Measurements from ENCODE around the gene SDCBP2. TPM values are rescaled to one million over a fixed set of nuclear protein-coding genes. Genes with fewer than 3 reads are reported as not detected.
"Not testable (repeated sequence)": the region's sequence is repeated elsewhere in the genome, so short reads cannot be mapped to it uniquely, and the experiment has no call there.

Gene SDCBP2
- total and polyA plus RNA-seq, 4 donors: 4.1 to 20.1 (median 14.3) TPM

DNA sequence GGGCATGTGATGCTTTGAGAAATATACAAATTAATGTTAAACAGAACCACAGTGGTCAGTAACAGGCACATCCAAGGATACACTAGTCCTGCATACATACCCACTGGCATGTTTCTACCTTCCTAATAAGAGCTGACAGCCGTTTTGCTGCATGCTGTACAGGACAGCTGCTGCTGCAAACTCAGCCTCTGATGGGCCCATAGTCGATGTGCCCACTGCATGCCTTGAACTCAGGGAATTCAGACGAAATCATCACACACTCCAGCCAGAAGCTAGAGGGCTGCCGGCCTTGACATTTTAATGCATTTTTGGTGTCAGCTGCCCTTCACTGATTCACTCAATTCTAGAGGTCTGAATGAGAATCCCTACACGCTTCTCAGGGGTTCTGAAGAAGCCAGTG, 34.6 kb upstream of the SDCBP2 start:
- Histone ChIP-seq H3K4me1 (ENCODE audit: control insufficient read depth, insufficient read depth, low read length) (no peaks in the 10 kb centered on the region), H3K27ac (ENCODE audit: low read depth, low read length) (no peak overlapping the region), H3K36me3 (ENCODE audit: control insufficient read depth, insufficient read depth, low read length) (peaks cover 3% of the 10 kb centered on the region), H3K27me3 (ENCODE audit: control insufficient read depth, insufficient read depth, low read length) (no peaks in the 10 kb centered on the region), H3K4me3 (ENCODE audit: low read depth, low read length) (no peak overlapping the region), H3K9me3 (ENCODE audit: control insufficient read depth, insufficient read depth, low read length) (no peaks in the 10 kb centered on the region)
- no peak for DNase-seq (ENCODE audit: low read depth in 4 of 6, low spot score in 6 of 6)
- 94% methylated on average over 4 of the region's 5 CpGs for WGBS (ENCODE audit: insufficient coverage)

DNA sequence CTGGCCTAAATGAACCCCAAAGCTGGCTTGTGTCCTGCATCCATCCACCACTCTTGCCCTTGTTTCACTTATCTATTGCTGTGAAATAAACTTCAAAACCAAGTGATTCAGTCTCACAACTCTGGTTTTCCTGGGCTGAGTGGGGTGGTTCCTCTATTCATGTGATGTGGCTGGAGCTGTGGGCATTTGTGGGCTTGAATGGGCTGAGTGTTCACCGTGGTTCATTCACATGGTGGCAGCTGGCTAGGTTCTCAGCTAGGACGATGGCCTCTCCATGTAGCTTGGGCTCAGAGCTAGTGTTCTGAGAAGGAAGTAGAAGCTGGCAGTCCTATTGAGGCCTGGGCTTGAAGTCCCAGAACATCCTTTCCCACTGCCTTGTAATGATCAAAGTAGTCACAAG, 33.5 kb upstream of the SDCBP2 start:
- WGBS (ENCODE audit: insufficient coverage): 94% methylated on average over 2 of the region's 2 CpGs
- no peak for DNase-seq (ENCODE audit: low read depth in 4 of 6, low spot score in 6 of 6)
- Histone ChIP-seq H3K36me3 (ENCODE audit: control insufficient read depth, insufficient read depth, low read length) (peaks cover 7% of the 10 kb centered on the region), H3K4me3 (ENCODE audit: low read depth, low read length) (no peak overlapping the region), H3K4me1 (ENCODE audit: control insufficient read depth, insufficient read depth, low read length) (no peaks in the 10 kb centered on the region), H3K9me3 (ENCODE audit: control insufficient read depth, insufficient read depth, low read length) (no peaks in the 10 kb centered on the region), H3K27me3 (ENCODE audit: control insufficient read depth, insufficient read depth, low read length) (no peaks in the 10 kb centered on the region), H3K27ac (ENCODE audit: low read depth, low read length) (no peak overlapping the region)

DNA sequence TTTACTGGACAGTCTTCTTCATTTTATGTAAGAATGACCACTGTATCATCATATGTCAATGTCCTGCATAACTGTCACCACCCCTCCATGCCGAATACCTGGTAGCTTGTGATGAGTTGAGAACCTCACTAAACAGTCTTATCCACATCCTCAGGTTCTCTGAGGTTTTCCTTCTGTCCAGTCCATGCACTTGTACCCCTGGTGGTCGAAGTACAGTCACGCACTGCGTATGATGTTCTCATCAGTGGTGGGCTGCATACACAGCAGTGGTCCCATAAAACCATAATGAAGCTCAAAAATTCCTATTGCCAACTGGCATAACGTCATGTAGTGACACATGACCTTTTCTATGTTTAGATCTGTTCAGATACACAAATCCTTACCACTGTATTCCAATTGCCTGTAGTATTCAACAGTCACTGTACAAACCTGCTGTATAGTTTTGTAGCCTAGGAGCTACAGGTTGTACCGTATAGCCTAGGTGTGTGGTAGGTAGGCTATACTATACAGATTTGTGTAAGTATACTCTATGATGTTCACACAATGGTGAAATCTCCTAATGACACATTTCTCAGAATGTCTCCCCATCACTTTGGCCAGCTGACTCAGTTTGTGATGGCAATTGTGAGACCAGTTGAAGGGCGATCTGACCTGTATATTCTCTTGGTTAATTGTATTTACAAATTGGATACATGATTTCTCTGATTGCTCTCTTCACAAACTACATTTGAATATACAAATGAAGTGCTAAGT, 31.3 kb upstream of the SDCBP2 start:
- 56% methylated on average over 2 of the region's 7 CpGs for WGBS (ENCODE audit: insufficient coverage)
- no peaks in the 10 kb centered on the region for H3K4me1 ChIP-seq (ENCODE audit: control insufficient read depth, insufficient read depth, low read length)
- no peaks in the 10 kb centered on the region for H3K27me3 ChIP-seq (ENCODE audit: control insufficient read depth, insufficient read depth, low read length)
- no peak overlapping the region for H3K27ac ChIP-seq (ENCODE audit: low read depth, low read length)
- DNase-seq (ENCODE audit: low read depth in 4 of 6, low spot score in 6 of 6): no peak
- H3K36me3 ChIP-seq (ENCODE audit: control insufficient read depth, insufficient read depth, low read length): peaks cover 5% of the 10 kb centered on the region
- H3K4me3 ChIP-seq (ENCODE audit: low read depth, low read length): no peak overlapping the region
- no peaks in the 10 kb centered on the region for H3K9me3 ChIP-seq (ENCODE audit: control insufficient read depth, insufficient read depth, low read length)

DNA sequence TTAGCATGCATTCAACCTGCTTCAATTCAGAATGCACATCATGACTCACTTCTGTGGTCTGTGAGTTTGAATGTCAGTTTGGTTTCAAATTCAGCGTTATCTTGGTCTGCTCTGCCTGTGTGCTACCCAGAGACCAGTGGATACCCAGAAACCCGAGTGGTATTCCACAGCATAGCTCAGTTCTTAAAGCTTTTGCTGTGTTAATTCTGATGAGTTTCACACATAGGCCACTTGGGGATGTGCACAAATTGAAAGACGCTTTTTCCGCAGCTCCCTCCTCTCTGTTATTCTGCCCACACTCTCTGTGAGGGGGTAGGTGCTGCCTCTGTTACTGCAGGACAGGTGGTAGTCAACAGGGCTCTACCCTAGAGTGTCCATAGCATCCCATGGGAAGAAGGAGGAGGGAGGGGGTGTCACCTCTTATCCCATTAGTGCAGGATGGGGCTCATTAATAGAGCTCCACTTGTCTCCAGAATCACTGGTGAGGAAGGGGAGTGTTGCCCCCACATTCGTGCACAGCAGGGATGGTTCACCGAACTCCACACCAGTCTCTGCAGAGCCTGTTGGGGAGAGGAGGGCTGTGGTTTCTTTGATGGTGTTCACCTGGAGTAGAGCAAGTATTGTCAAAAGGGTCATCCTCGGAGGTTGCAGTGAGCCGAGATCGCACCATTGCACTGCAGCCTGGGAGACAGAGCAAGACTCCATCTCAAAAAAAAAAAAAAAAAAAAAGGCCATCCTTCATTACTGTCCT, 29.2 kb upstream of the SDCBP2 start:
- WGBS (ENCODE audit: insufficient coverage): 94% methylated on average over 3 of the region's 9 CpGs
- H3K4me3 ChIP-seq (ENCODE audit: low read depth, low read length): no peak overlapping the region
- no peaks in the 10 kb centered on the region for H3K27me3 ChIP-seq (ENCODE audit: control insufficient read depth, insufficient read depth, low read length)
- no peaks in the 10 kb centered on the region for H3K9me3 ChIP-seq (ENCODE audit: control insufficient read depth, insufficient read depth, low read length)
- DNase-seq (ENCODE audit: low read depth in 4 of 6, low spot score in 6 of 6): no peak
- H3K36me3 ChIP-seq (ENCODE audit: control insufficient read depth, insufficient read depth, low read length): peaks cover 11% of the 10 kb centered on the region
- H3K27ac ChIP-seq (ENCODE audit: low read depth, low read length): no peak overlapping the region
- no peaks in the 10 kb centered on the region for H3K4me1 ChIP-seq (ENCODE audit: control insufficient read depth, insufficient read depth, low read length)

DNA sequence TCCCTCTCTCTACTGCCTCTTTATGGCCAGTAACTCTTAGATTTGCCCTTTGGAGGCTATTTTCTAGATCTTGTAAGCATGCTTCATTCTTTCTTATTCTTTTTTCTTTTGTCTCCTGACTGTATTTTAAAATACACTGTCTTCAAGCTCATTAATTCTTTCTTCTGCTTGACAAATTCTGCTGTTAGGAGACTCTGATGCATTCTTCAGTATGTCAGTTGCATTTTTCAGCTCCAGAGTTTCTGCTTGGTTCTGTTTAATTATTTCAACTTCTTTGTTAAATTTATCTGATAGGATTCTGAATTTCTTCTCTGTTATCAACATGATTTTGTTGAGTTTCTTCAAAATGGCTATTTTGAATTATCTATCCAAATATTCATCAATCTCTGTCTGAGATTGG, 25.0 kb upstream of the SDCBP2 start:
- H3K27ac ChIP-seq (ENCODE audit: low read depth, low read length): no peak overlapping the region
- H3K27me3 ChIP-seq (ENCODE audit: control insufficient read depth, insufficient read depth, low read length): no peaks in the 10 kb centered on the region
- H3K4me3 ChIP-seq (ENCODE audit: low read depth, low read length): no peak overlapping the region
- peaks cover 12% of the 10 kb centered on the region for H3K36me3 ChIP-seq (ENCODE audit: control insufficient read depth, insufficient read depth, low read length)
- DNase-seq (ENCODE audit: low read depth in 4 of 6, low spot score in 6 of 6): no peak
- H3K4me1 ChIP-seq (ENCODE audit: control insufficient read depth, insufficient read depth, low read length): no peaks in the 10 kb centered on the region
- peaks cover 1% of the 10 kb centered on the region for H3K9me3 ChIP-seq (ENCODE audit: control insufficient read depth, insufficient read depth, low read length)

DNA sequence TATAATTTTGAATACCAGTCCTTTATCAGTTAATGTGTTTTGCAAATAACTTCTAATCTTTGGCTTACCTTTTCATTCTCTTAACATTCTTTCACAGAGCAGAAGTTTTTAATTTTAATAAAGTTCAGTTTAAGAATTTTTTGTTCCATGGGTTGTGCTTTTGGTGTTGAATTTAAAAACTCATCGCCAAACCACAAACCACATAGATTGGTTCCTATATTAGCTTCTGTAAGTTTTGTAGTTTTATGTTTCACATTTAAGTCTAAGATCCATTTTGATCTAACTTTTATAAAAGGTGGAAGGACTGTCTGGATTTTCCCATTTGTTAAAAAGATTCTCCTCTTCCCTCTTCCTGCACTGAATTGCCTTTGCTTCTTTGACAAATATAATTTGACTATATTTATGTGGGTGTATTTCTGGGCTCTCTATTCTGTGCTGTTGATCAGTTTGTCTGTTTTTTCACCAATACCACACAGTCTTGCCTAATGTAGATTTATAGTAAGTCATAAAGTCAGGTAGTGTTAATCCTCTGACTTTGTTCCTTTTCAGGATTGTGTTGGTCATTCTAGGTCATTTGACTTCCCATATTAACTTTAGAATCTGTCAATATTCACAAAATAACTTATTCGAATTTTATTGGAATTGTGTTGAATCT, 17.5 kb upstream of the SDCBP2 start:
- H3K4me1 ChIP-seq (ENCODE audit: control insufficient read depth, insufficient read depth, low read length): no peaks in the 10 kb centered on the region
- WGBS (ENCODE audit: insufficient coverage): no CpG with 5 or more reads among the region's 2 CpGs
- H3K4me3 ChIP-seq (ENCODE audit: low read depth, low read length): no peak overlapping the region
- no peaks in the 10 kb centered on the region for H3K36me3 ChIP-seq (ENCODE audit: control insufficient read depth, insufficient read depth, low read length)
- no peak overlapping the region for H3K27ac ChIP-seq (ENCODE audit: low read depth, low read length)
- DNase-seq (ENCODE audit: low read depth in 4 of 6, low spot score in 6 of 6): no peak
- H3K27me3 ChIP-seq (ENCODE audit: control insufficient read depth, insufficient read depth, low read length): no peaks in the 10 kb centered on the region
- H3K9me3 ChIP-seq (ENCODE audit: control insufficient read depth, insufficient read depth, low read length): peaks cover 2% of the 10 kb centered on the region

DNA sequence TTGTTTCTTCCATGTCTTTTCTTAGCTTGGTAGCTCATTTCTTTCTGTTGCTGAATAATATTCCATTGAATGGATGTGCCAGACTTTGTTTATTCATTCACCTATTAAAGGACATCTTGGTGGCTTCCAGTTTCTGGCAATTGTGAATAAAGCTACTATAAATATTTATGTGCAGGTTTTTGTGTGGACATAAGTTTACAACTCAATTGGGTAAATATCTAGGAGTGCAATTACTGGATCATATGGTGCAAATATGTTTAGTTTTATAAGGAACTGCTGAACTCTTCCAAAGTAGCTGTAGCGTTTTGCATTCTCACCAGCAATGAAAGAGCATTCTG, 16.8 kb upstream of the SDCBP2 start:
- WGBS (ENCODE audit: insufficient coverage): no CpG with 5 or more reads among the region's 1 CpG
- no peak overlapping the region for H3K27ac ChIP-seq (ENCODE audit: low read depth, low read length)
- no peaks in the 10 kb centered on the region for H3K36me3 ChIP-seq (ENCODE audit: control insufficient read depth, insufficient read depth, low read length)
- peaks cover 2% of the 10 kb centered on the region for H3K9me3 ChIP-seq (ENCODE audit: control insufficient read depth, insufficient read depth, low read length)
- no peaks in the 10 kb centered on the region for H3K27me3 ChIP-seq (ENCODE audit: control insufficient read depth, insufficient read depth, low read length)
- no peaks in the 10 kb centered on the region for H3K4me1 ChIP-seq (ENCODE audit: control insufficient read depth, insufficient read depth, low read length)
- no peak for DNase-seq (ENCODE audit: low read depth in 4 of 6, low spot score in 6 of 6)
- no peak overlapping the region for H3K4me3 ChIP-seq (ENCODE audit: low read depth, low read length)

DNA sequence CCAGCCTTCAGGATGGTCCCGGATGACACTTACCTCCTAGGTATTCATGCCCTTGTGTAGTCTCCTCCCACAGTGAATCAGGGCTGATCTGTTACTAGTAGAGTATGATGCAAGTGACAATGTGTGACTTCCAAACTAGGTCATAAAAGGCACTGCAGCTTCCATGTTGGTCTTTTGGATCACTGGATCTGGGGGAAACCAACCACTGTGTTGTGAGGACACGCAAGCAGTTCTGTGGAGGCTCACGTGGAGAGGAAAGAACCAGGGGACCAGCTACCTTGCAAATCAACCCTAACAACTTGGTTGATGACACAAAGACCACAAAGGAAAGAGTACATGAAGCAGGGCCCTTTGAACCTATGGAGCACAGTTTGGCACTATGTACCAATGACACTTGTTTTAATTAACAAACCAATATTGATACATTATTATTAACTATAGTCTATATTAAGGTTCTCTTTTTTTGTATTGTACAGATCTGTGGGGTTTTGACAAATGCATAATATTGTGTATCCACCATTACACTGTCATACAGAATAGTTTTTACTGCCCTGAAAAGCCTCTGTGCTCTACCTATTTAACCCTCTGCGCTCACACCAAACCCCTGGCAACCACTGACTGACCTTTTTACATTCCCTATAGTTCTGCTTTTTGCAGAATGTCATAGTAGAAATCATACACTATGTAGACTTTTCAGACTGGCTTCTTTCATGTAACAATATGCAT, 16.3 kb upstream of the SDCBP2 start:
- no peaks in the 10 kb centered on the region for H3K4me1 ChIP-seq (ENCODE audit: control insufficient read depth, insufficient read depth, low read length)
- no peaks in the 10 kb centered on the region for H3K36me3 ChIP-seq (ENCODE audit: control insufficient read depth, insufficient read depth, low read length)
- peaks cover 2% of the 10 kb centered on the region for H3K9me3 ChIP-seq (ENCODE audit: control insufficient read depth, insufficient read depth, low read length)
- WGBS (ENCODE audit: insufficient coverage): 82% methylated on average over 3 of the region's 4 CpGs
- no peak overlapping the region for H3K27ac ChIP-seq (ENCODE audit: low read depth, low read length)
- no peak overlapping the region for H3K4me3 ChIP-seq (ENCODE audit: low read depth, low read length)
- no peak for DNase-seq (ENCODE audit: low read depth in 4 of 6, low spot score in 6 of 6)
- no peaks in the 10 kb centered on the region for H3K27me3 ChIP-seq (ENCODE audit: control insufficient read depth, insufficient read depth, low read length)

DNA sequence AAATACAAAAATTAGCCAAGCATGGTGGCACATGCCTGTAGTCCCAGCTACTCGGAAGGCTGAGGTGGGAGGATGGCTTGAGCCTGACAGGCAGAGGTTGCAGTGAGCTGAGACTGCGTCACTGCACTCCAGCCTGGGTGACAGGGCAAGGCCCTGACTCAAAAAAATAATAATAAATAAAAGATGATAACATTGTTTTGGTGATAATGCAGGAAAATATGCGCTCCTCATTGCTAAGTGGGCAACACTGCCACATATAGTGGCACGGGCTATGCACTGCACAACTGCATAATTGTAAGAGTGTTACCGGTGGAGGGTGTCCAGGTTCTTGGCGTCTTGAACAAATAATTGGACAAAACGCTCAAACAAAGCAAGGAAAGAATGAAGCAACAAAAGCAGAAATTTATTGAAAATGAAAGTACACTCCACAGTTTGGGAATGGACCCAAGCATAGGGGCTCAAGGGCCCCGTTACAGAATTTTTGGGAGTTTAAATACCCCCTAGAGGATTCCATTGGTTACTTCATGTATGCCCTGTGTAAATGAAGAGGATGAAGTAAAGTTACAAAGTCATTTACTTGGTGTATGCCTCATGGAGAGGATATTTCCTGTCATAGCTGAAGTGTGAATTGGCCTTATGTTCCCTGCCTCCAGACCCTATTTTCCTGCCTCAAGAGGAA, 14.6 kb upstream of the SDCBP2 start:
- not testable (repeated sequence) for H3K9me3 ChIP-seq (ENCODE audit: control insufficient read depth, insufficient read depth, low read length); H3K36me3 ChIP-seq (ENCODE audit: control insufficient read depth, insufficient read depth, low read length); H3K27ac ChIP-seq (ENCODE audit: low read depth, low read length); H3K27me3 ChIP-seq (ENCODE audit: control insufficient read depth, insufficient read depth, low read length); H3K4me1 ChIP-seq (ENCODE audit: control insufficient read depth, insufficient read depth, low read length); DNase-seq (ENCODE audit: low read depth in 4 of 6, low spot score in 6 of 6); H3K4me3 ChIP-seq (ENCODE audit: low read depth, low read length)
- 96% methylated on average over 4 of the region's 8 CpGs for WGBS (ENCODE audit: insufficient coverage)

Data from spinal cord (tissue), 10 donors.